HL-60 (cell line): ENCODE measurements around the gene SEMG1.

Experiments
- DNase-seq, 2 experiments: peaks; one replicate each; pipeline ENCODE4 v3.0.0-alpha.2; 2010 to 2020; ENCODE audit warnings: low read depth in 1 of 2, low spot score in 1 of 2
- H3K27ac ChIP-seq: fragments of 250-450 bp; sonication (Bioruptor Pico); replicated peaks from 2 replicates; pipeline ENCODE4 v1.5.1; 2020; ENCODE audit warnings: mild to moderate bottlenecking, moderate library complexity
- H3K27me3 ChIP-seq: fragments of 250-450 bp; sonication (Bioruptor Pico); 2 replicates; pipeline ENCODE4 v1.5.1; 2021; ENCODE audit warnings: mild to moderate bottlenecking, moderate library complexity; ENCODE audit not compliant: insufficient read depth, poor library complexity, severe bottlenecking
- H3K4me3 ChIP-seq: replicated peaks from 2 replicates; pipeline ENCODE4 v1.5.1; 2011; ENCODE audit warnings: mild to moderate bottlenecking, control low read depth, low read length; ENCODE audit not compliant: insufficient read depth
- CTCF ChIP-seq: IDR thresholded peaks from one replicate; pipeline ENCODE4 v1.5.1; 2011; ENCODE audit warnings: low read length, control low read depth, inconsistent platforms; ENCODE audit not compliant: insufficient read depth
- GABPA ChIP-seq: IDR thresholded peaks from 2 replicates; pipeline ENCODE4 v1.6.1; 2012; ENCODE audit warnings: low read depth
- POLR2AphosphoS5 ChIP-seq: IDR thresholded peaks from 2 replicates; pipeline ENCODE4 v1.6.1; 2012; ENCODE audit warnings: low read depth
- SPI1 ChIP-seq: IDR thresholded peaks from 2 replicates; pipeline ENCODE4 v1.6.1; 2012; ENCODE audit warnings: low read depth, mild to moderate bottlenecking, borderline replicate concordance
- TF ChIP-seq, protein P1 (sequence below): IDR thresholded peaks from 2 replicates; pipeline ENCODE4 v1.6.1; 2012; ENCODE audit warnings: low read depth; ENCODE audit not compliant: insufficient replicate concordance

SEMG1 gene

GRCh38 chr20:45238139-45238538, 31.3 kb downstream of the SEMG1 start:
- H3K4me3 ChIP-seq = no peak overlapping the region
- no peak for TF ChIP-seq GABPA
- TF ChIP-seq POLR2AphosphoS5 = no peak
- TF ChIP-seq, protein P1, sequence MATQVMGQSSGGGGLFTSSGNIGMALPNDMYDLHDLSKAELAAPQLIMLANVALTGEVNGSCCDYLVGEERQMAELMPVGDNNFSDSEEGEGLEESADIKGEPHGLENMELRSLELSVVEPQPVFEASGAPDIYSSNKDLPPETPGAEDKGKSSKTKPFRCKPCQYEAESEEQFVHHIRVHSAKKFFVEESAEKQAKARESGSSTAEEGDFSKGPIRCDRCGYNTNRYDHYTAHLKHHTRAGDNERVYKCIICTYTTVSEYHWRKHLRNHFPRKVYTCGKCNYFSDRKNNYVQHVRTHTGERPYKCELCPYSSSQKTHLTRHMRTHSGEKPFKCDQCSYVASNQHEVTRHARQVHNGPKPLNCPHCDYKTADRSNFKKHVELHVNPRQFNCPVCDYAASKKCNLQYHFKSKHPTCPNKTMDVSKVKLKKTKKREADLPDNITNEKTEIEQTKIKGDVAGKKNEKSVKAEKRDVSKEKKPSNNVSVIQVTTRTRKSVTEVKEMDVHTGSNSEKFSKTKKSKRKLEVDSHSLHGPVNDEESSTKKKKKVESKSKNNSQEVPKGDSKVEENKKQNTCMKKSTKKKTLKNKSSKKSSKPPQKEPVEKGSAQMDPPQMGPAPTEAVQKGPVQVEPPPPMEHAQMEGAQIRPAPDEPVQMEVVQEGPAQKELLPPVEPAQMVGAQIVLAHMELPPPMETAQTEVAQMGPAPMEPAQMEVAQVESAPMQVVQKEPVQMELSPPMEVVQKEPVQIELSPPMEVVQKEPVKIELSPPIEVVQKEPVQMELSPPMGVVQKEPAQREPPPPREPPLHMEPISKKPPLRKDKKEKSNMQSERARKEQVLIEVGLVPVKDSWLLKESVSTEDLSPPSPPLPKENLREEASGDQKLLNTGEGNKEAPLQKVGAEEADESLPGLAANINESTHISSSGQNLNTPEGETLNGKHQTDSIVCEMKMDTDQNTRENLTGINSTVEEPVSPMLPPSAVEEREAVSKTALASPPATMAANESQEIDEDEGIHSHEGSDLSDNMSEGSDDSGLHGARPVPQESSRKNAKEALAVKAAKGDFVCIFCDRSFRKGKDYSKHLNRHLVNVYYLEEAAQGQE = no peak
- no peak for TF ChIP-seq SPI1
- no peak for TF ChIP-seq CTCF
- no peak for DNase-seq
- no peak overlapping the region for H3K27ac ChIP-seq
- H3K27me3 ChIP-seq = peaks cover 2% of the 10 kb centered on the region

DNA sequence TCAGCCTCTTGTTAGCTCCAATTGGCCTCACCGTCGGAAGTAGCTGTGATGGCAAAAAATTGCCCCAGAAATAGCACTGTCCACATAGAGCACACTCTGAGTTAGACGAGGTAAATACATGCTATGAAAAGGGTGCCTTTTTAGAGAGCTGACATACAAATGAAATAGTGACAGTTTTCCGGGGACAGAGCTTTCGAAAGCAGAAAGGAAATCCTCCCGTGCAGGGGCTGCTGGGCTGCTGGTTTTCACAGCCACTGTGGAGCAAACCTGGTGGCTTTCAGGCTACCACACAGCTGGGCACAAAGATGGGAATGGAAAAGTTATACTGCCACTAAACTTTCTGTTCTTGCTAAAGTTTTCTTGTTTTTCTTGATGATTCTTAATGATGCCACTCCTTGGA, 39.3 kb downstream of the SEMG1 start:
- TF ChIP-seq CTCF = no peak
- TF ChIP-seq, protein P1 = no peak
- no peak for TF ChIP-seq GABPA
- TF ChIP-seq POLR2AphosphoS5 = no peak
- Histone ChIP-seq H3K27me3 (no peaks in the 10 kb centered on the region), H3K4me3 (no peak overlapping the region), H3K27ac (peak overlapping the region; percentile 61)
- peak in 1 of 2 experiments; percentile 64 for DNase-seq

DNA sequence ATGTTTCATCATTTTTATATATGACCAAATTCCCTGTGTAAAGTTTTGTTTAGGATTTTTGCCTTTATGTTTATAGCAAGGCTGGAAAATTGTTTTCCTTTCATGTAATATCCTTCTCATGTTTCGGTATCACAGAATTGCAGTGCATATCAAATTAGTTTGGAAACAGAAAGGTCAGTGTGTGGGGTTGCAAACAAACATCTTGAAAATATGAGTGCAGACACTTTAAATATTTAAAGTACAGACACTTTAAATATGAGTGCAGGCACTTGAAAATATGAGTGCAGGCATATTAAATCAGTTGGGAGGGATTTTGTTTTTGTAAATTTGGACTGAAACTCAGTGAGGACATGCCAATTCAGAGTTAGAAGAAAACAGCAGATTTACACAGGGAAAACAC, 41.0 kb downstream of the SEMG1 start:
- Histone ChIP-seq H3K27me3 (no peaks in the 10 kb centered on the region), H3K4me3 (no peak overlapping the region), H3K27ac (no peak overlapping the region)
- DNase-seq = no peak
- TF ChIP-seq CTCF = no peak
- TF ChIP-seq POLR2AphosphoS5 = no peak
- TF ChIP-seq SPI1 = no peak
- no peak for TF ChIP-seq GABPA

DNA sequence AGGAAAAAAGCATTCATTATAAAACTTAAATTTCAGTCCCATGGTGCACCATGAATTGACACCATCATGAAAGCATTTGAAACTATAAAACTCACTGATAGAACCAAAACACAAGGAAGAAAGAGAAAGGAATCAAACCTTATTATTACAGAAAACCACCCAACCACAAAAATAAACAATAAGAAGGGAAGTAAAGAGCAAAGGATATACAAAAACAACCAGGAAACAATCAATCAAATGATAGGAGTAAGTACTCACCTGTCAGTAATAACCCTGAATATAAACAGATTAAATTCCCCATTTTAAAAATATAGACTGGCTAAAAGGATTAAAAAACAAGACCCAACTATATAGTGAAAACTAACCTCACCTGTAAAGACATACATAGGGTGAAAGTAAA, 41.8 kb downstream of the SEMG1 start:
- TF ChIP-seq SPI1 (no peak), CTCF (no peak), POLR2AphosphoS5 (no peak), GABPA (no peak)
- TF ChIP-seq, protein P1 = no peak
- DNase-seq = no peak
- Histone ChIP-seq H3K27me3 (no peaks in the 10 kb centered on the region), H3K4me3 (no peak overlapping the region), H3K27ac (no peak overlapping the region)
